Motor neuron (in vitro differentiated cells): ENCODE data around the gene ASB15. TPM values are rescaled to one million over a fixed set of nuclear protein-coding genes. Genes with fewer than 3 reads are reported as not detected.
A peak's percentile ranks its signal among the peaks of the same experiment; 100 is the strongest.
"Not testable (repeated sequence)": the region's sequence is repeated elsewhere in the genome, so short reads cannot be mapped to it uniquely, and the experiment has no call there.

Experiments
- ATAC-seq, 8 experiments: fragments of 200-7000 bp; cut with Tn5 transposase; replicated peaks in 6 of 8; 2 replicates each; pipeline ENCODE4 v1.8.0; 2021; ENCODE audit warnings: mild to moderate bottlenecking in 8 of 8, moderate library complexity in 8 of 8
- H3K27ac ChIP-seq, 2 donors: fragments of 250-450 bp; sonication (Bioruptor Pico); 2 replicates each; pipeline ENCODE4 v1.9.0; 2021; ENCODE audit warnings: antibody characterized with exemption in 2 of 2, mild to moderate bottlenecking in 2 of 2, moderate library complexity in 1 of 2
- H3K4me1 ChIP-seq, 2 donors: fragments of 250-450 bp; sonication (Bioruptor Pico); replicated peaks in 1 of 2; 2 replicates each; pipeline ENCODE4 v1.6.1; 2021; ENCODE audit warnings: antibody characterized with exemption in 2 of 2, mild to moderate bottlenecking in 2 of 2, moderate library complexity in 1 of 2
- H3K4me3 ChIP-seq, 5 donors: fragments of 250-450 bp; sonication (Bioruptor Pico); 2 replicates each; pipeline ENCODE4 v1.9.0; 2021; ENCODE audit warnings: antibody characterized with exemption in 5 of 5, mild to moderate bottlenecking in 5 of 5, moderate library complexity in 4 of 5
- WGBS, 10 experiments: fragments of 450-650 bp; shearing (Covaris generic); methylation state at CpG; one replicate each; pipeline ENCODE4 v1.0.0; 2022; 5-methylcytosine and 5-hydroxymethylcytosine counted together
- in situ Hi-C, 9 experiments: fragments of 400-800 bp; cut with MboI; loops; one replicate each; pipeline ENCODE4 v1.15.0; 2021; ENCODE audit warnings: low sequenced_read_pairs in 9 of 9, low pct_unique_long_range_greater_than_20kb in 2 of 9; ENCODE audit not compliant: unreplicated experiment in 9 of 9
- total RNA-seq, 8 experiments: library from RNA; unstranded; fragments of 300-600 nt; gene quantifications; 2 replicates each; pipeline versions ENCODE4 v1.2.3 to v1.2.4, GENCODE V29; 2022

Gene ASB15
- total RNA-seq, 8 experiments from 2014 or later, result 0.10 to 0.33 TPM; not detected in 6

- no peak overlapping the region for H3K27ac ChIP-seq
- no peaks in the 10 kb centered on the region for H3K4me1 ChIP-seq
- 0 to 100% (median 83%) methylated on average over 1 of the region's 1 CpG; no CpG with 5 or more reads in 5 of the 10 experiments for WGBS, 10 experiments
- no peak overlapping the region for H3K4me3 ChIP-seq
- in situ Hi-C loops, result loop anchor here in 3 of 9 experiments (25.0 kb wide), 1 partner anchor 233 kb away; no protein-coding TSS in a partner anchor
- ATAC-seq, result peak in 1 of 8 experiments; percentile 25
Measured at GRCh38 chr7:123629281-123629680, 27.7 kb downstream of the ASB15 start.

GRCh38 chr7:123632808-123633207, 31.2 kb downstream of the ASB15 start:
- H3K4me3 ChIP-seq, result no peak overlapping the region
- no peak for ATAC-seq
- H3K4me1 ChIP-seq, result no peaks in the 10 kb centered on the region
- WGBS, 10 experiments, result 39 to 100% (median 92%) methylated on average over 1 to 2 of the region's 2 CpGs; no CpG with 5 or more reads in 1 of the 10 experiments
- in situ Hi-C loops, result loop anchor here in 3 of 9 experiments (25.0 kb wide), 1 partner anchor 229 kb away; no protein-coding TSS in a partner anchor
- H3K27ac ChIP-seq, result no peak overlapping the region

GRCh38 chr7:123633553-123633952, 31.9 kb downstream of the ASB15 start:
- in situ Hi-C loops, result loop anchor here in 3 of 9 experiments (25.0 kb wide), 1 partner anchor 229 kb away; no protein-coding TSS in a partner anchor
- 13 to 100% (median 91%) methylated on average over 1 to 7 of the region's 7 CpGs for WGBS, 10 experiments
- peak in 1 of 8 experiments; percentile 59 for ATAC-seq
- Histone ChIP-seq H3K4me3 (no peak overlapping the region), H3K4me1 (no peaks in the 10 kb centered on the region), H3K27ac (no peak overlapping the region)

- H3K27ac ChIP-seq, H3K4me3 ChIP-seq, ATAC-seq, H3K4me1 ChIP-seq: not testable (repeated sequence)
- 17 to 100% (median 79%) methylated on average over 1 to 2 of the region's 2 CpGs for WGBS, 10 experiments
- in situ Hi-C loops, result loop anchor here in 3 of 9 experiments (25.0 kb wide), 1 partner anchor 228 kb away; no protein-coding TSS in a partner anchor
Measured at GRCh38 chr7:123634011-123634573, 32.5 kb downstream of the ASB15 start.

- WGBS, 10 experiments, result 10 to 53% (median 39%) methylated on average over 1 to 4 of the region's 4 CpGs
- in situ Hi-C loops, result loop anchor here in 3 of 9 experiments (25.0 kb wide), 1 partner anchor 227 kb away; no protein-coding TSS in a partner anchor
- Histone ChIP-seq H3K27ac (no peak overlapping the region), H3K4me1 (no peaks in the 10 kb centered on the region), H3K4me3 (no peak overlapping the region)
- ATAC-seq, result peak in 5 of 8 experiments; percentile 36 to 65 (median 46)
Measured at GRCh38 chr7:123635551-123636359, 34.1 kb downstream of the ASB15 start.

GRCh38 chr7:123637203-123637602, 35.6 kb downstream of the ASB15 start:
- in situ Hi-C loops, result loop anchor here in 3 of 9 experiments (25.0 kb wide), 1 partner anchor 225 kb away; no protein-coding TSS in a partner anchor
- WGBS, 10 experiments, result 0 to 100% (median 43%) methylated on average over 1 to 3 of the region's 3 CpGs; no CpG with 5 or more reads in 1 of the 10 experiments

GRCh38 chr7:123637878-123638277, 36.3 kb downstream of the ASB15 start:
- in situ Hi-C loops, result loop anchor here in 3 of 9 experiments (25.0 kb wide), 1 partner anchor 224 kb away; no protein-coding TSS in a partner anchor
- Histone ChIP-seq H3K4me1 (peaks cover 0 to 2% of the 10 kb centered on the region in 2 donors), H3K4me3 (no peak overlapping the region), H3K27ac (no peak overlapping the region)
- WGBS, 10 experiments, result 21 to 100% (median 86%) methylated on average over 1 to 2 of the region's 2 CpGs; no CpG with 5 or more reads in 4 of the 10 experiments
- no peak for ATAC-seq

More at GRCh38 chr7:123637203-123637602, 35.6 kb downstream of the ASB15 start:
- ATAC-seq, result peak in 1 of 8 experiments; percentile 21
- H3K4me3 ChIP-seq, result no peak overlapping the region
- no peaks in the 10 kb centered on the region for H3K4me1 ChIP-seq
- no peak overlapping the region for H3K27ac ChIP-seq

- WGBS, 10 experiments, result 40 to 100% (median 89%) methylated on average over 1 to 2 of the region's 2 CpGs; no CpG with 5 or more reads in 3 of the 10 experiments
- Histone ChIP-seq H3K4me1 (peaks cover 16 to 20% of the 10 kb centered on the region in 2 donors), H3K4me3 (no peak overlapping the region), H3K27ac (no peak overlapping the region)
- in situ Hi-C loops, result loop anchor here in 3 of 9 experiments (25.0 kb wide), 1 partner anchor 223 kb away; no protein-coding TSS in a partner anchor
- ATAC-seq, result no peak
Measured at GRCh38 chr7:123639631-123640030, 38.0 kb downstream of the ASB15 start.

- in situ Hi-C loops, result loop anchor here in 3 of 9 experiments (25.0 kb wide), 1 partner anchor 222 kb away; no protein-coding TSS in a partner anchor
- Histone ChIP-seq H3K27ac (no peak overlapping the region), H3K4me3 (no peak overlapping the region), H3K4me1 (peaks cover 16 to 22% of the 10 kb centered on the region in 2 donors)
- no peak for ATAC-seq
Measured at GRCh38 chr7:123640583-123640982, 39.0 kb downstream of the ASB15 start.

GRCh38 chr7:123641901-123642300, 40.3 kb downstream of the ASB15 start:
- in situ Hi-C loops, result loop anchor here in 3 of 9 experiments (25.0 kb wide), 1 partner anchor 220 kb away; no protein-coding TSS in a partner anchor
- no peak overlapping the region for H3K27ac ChIP-seq
- ATAC-seq, result no peak
- H3K4me3 ChIP-seq, result no peak overlapping the region
- peaks cover 16 to 25% of the 10 kb centered on the region in 2 donors for H3K4me1 ChIP-seq
- WGBS, 10 experiments, result 17 to 89% (median 67%) methylated on average over 1 to 5 of the region's 5 CpGs; no CpG with 5 or more reads in 2 of the 10 experiments

GRCh38 chr7:123643495-123644441, 42.1 kb downstream of the ASB15 start:
- Histone ChIP-seq H3K27ac (peak overlapping the region; percentile 1 to 26), H3K4me1 (peaks cover 16 to 25% of the 10 kb centered on the region in 2 donors), H3K4me3 (no peak overlapping the region)
- in situ Hi-C loops, result loop anchor here in 3 of 9 experiments (25.0 kb wide), 1 partner anchor 219 kb away; no protein-coding TSS in a partner anchor
- WGBS, 10 experiments, result 0 to 24% (median 10%) methylated on average over 1 to 6 of the region's 6 CpGs; no CpG with 5 or more reads in 1 of the 10 experiments
- peak; percentile 73 to 97 (median 94) for ATAC-seq

- peak in 1 of 8 experiments; percentile 22 for ATAC-seq
- H3K4me1 ChIP-seq, result peaks cover 16 to 25% of the 10 kb centered on the region in 2 donors
- H3K27ac ChIP-seq, result no peak overlapping the region
- in situ Hi-C loops, result loop anchor here in 3 of 9 experiments (25.0 kb wide), 1 partner anchor 217 kb away; no protein-coding TSS in a partner anchor
- no peak overlapping the region for H3K4me3 ChIP-seq
- 37 to 82% (median 56%) methylated on average over 2 to 3 of the region's 3 CpGs; no CpG with 5 or more reads in 1 of the 10 experiments for WGBS, 10 experiments
Measured at GRCh38 chr7:123645516-123645915, 43.9 kb downstream of the ASB15 start.
